Limb (tissue), 2 donors: ENCODE data around the gene MRI1.
"Not testable (repeated sequence)": the region's sequence is repeated elsewhere in the genome, so short reads cannot be mapped to it uniquely, and the experiment has no call there.

Experiments used
- DNase-seq, 2 donors: peaks; one replicate each; pipeline ENCODE4 v3.0.0-alpha.2; 2016; ENCODE audit errors: extremely low spot score in 2 of 2

MRI1 gene

GRCh38 chr19:13758795-13759194, 5.5 kb upstream of the MRI1 start:
- DNase-seq = no peak

DNA sequence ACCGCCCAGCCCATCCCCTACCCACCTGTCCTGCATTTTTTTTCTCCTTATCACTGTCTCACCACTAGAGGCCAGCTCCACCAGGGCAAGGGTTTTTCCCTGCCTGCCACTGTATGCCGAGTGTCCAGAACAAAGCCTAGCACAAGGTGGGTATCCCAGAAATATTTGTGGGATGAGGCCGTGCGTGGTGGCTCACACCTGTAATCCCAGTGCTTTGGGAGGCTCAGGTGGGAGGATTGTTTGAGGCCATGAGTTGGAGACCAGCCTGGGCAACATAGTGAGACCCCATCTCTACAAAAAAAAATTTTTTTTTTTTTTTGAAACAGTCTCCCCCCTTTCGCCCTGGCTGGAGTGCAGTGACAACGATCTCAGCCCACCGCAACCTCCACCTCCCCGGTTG, 2.9 kb upstream of the MRI1 start:
- DNase-seq = no peak

- DNase-seq = no peak
Observed at GRCh38 chr19:13762635-13763235, 1.6 kb upstream of the MRI1 start.

GRCh38 chr19:13763265-13763664, 1.1 kb upstream of the MRI1 start:
- no peak for DNase-seq

- peak in 1 of 2 donors; percentile 55 for DNase-seq
Observed at GRCh38 chr19:13764821-13765394, 586 bp downstream of the MRI1 start.

DNA sequence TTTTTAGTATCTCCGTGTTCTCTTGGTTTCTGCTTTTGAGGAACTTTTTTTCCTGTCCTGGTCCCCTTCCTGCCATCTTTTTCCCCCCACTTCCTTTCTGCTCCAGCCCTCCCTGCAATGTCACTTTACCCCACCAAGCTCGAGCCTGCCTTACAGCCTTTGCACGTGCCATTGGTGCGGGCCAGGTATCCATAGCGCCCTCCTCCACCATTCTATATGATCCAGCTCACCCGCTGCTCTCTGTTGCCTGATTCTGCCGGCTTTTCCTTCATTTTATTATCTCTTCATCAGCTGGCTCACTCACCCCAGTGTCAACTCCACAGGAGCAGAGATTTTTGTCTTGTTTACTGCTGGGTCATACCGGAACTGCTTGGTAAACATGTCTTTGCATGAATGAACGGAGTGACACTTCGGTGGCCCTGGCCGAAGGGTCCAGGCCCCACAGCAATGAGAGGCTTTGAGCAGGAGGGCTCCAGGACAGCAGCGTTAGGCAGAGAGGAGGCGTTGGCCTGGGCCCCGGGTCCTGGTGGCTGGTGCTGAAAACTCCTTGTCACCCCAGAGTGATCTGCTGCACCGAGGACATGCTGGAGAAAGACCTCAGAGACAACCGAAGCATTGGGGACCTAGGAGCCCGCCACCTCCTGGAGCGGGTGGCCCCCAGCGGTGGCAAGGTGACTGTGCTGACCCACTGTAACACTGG, 1.2 kb downstream of the MRI1 start:
- DNase-seq = no peak

DNA sequence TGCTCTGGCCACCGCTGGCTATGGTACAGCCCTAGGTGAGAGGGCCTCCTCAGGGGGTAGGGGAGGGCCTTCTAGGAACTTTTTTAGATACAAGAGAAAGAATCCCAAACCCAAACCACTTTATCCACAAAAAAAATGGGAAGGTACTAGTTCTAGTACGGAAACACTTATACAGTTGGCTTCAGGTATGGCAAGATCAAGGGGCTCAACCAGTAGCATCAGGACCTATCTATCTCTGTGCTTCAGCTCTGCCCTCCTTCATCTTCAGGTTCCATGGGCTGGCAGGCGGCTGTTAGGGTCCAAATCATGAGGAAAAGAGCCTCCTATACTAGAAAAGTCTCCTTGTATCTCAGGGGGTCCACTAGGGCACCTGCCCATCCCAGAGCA, 1.8 kb downstream of the MRI1 start:
- no peak for DNase-seq

- no peak for DNase-seq
Observed at GRCh38 chr19:13768510-13768909, 4.2 kb downstream of the MRI1 start.

DNA sequence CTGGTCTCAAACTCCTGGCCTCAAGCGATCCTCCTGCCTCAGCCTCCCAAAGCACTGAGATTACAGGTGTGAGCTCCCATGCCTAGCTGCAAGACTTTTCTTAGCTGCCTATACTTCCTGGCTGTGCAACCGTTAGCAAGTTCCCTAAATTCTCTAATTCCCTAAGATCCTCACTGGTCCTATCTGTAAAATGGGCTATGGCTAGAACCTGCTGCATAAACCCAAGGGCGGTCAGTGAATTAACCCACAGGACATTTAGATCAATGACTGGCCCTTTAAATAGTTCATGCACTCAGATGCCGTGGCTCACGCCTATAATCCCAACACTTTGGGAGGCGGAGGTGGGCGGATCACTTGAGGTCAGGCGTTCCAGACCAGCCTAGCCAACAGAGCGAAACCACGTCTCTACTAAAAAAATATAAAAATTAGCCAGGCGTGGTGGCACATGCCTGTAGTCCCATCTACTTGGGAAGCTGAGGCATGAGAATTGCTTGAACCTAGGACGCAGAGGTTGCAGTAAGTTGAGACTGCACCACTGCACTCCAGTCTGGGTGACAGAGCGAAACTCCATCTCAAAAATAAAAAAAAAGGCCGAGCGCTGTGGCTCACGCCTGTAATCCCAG, 5.8 kb downstream of the MRI1 start:
- DNase-seq = no peak

- peak; percentile 91 to 95 for DNase-seq
Observed at GRCh38 chr19:13774217-13775191, 10.2 kb downstream of the MRI1 start, which contains the start of gene C19orf53. Gene C19orf53 (plus strand): TSS chr19:13774456. CDS start chr19:13774478, 22 bp downstream.

GRCh38 chr19:13778398-13778797, 14.1 kb downstream of the MRI1 start:
- no peak for DNase-seq

- DNase-seq = no peak
Observed at GRCh38 chr19:13778847-13779246, 14.5 kb downstream of the MRI1 start.

DNA sequence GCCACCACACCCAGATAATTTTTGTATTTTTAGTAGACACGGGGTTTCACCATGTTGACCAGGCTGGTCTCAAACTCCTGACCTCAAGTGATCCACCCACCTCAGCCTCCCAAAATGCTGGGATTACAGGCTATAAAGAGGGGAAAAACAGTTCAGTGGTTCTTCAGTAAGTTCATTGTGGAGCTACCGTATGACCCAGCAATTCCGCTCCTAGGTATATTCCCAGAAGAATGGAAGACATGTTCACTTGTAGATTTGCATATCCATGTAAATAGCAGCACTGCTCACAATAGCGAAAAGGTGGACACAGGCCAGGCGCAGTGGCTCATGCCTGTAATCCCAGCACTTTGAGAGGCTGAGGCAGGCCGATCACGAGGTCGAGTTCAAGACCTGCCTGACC, 15.5 kb downstream of the MRI1 start:
- DNase-seq = not testable (repeated sequence)

- peak; percentile 76 to 85 for DNase-seq
Observed at GRCh38 chr19:13781547-13781946, 17.2 kb downstream of the MRI1 start.

DNA sequence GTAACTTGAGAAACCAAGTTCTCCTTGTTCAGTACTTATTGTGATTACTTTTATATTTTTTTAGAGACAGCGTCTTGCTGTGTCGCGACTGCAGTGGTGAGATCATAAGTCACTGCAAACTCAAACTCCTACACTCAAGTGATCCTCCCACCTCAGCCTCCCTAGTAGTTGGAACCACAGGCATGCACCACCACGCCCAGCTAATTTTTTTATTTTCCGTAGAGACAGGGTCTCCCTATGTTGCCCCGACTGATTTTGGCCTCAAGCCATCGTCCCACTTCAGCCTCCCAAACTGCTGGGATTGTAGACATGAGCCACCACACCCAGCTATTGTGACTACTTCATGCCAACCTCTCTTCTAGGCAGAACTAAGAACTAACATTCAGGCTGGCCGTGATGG, 18.2 kb downstream of the MRI1 start:
- no peak for DNase-seq

DNA sequence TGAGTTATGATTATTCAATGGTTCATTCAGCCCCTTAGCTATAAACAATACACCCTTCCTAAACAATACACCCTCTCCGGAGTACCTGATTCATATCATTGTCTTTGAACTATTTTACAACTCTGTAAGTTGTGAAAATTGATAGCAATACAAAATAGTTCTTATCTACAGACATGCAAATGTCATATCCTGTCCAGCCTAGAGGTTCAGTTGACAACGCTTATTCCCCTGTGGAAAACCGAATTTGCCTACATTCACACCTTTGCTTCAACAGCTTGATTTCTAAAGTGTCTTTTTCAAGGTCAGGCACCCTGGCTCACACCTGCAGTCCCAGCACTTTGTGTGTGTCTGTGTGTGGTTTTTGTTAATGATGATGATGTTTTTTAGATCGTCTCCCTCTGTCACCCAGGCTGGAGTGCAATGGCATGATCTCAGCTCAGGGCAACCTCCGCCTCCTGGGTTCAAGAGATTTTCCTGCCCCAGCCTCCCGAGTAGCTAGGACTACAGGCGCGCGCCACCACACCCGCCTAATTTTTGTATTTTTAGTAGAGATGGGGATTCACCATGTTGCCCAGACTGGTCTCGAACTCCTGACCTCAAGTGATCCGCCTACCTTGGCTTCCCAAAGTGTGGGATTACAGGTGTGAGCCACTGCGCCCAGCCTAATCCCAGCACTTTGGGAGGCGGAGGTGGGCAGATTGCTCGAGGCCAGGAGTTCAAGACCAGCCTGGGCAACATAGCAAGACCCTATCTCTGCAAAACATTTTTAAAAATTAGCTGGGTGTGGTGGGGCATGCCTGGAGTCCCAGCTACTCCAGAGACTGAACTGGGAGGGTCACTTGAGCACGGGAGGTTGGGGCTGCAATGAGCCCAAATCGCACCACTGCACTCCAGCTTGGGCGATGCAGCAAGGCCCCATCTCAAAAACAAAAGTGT, 19.5 kb downstream of the MRI1 start:
- no peak for DNase-seq

DNA sequence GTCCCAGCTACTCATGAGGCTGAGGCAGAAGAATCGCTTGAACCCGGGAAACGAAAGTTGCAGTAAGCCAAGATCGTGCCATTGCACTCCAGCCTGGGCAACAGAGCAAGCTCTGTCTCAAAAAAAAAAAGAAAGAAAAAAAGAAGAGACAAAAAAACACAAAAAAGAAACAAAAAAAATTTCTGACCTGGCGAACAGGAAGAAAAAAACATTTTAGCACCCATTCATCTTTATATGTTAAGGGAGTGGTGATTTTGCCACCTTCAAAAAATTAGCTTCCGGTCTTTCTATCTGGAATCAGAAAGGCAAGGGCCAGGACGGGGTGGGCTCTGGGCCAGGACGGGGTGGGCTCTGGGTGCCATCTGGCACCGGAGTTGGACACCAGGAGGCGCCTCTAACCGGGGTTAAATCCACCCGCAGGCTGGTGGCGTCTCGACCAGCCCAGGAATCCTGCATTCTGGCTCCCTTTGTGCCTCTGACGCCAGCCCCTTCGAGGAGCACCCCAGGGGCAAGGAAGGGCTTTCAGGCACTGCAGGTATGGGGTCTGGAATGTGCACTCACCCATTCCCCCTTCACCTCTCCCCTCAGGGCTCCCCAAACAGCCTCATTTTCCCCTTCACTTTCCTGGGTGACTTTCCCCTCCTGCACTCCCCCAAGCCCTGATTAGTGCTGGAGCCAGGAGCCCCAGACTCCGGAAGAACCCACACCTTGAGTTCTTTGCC, 20.6 kb downstream of the MRI1 start:
- DNase-seq = peak in 1 of 2 donors; percentile 74

- DNase-seq = no peak
Observed at GRCh38 chr19:13788991-13789390, 24.7 kb downstream of the MRI1 start.

DNA sequence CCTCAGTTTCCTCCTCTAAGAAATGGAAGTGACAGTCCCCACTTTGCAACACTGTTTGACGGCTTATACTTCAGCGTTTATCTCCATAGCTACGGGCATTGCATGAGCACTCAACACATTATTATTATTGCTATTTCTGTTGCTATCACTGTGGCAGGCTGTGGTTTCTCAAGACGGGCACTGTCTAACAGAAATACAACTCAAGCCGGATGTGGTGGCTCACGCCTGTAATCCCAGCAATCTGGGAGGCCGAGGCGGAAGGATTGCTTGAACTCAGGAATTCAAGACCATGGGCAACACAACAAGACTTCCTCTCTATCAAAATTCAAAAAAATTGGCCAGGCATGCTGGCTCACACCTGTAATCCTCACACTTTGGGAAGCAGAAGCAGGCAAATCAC, 26.0 kb downstream of the MRI1 start:
- no peak for DNase-seq

DNA sequence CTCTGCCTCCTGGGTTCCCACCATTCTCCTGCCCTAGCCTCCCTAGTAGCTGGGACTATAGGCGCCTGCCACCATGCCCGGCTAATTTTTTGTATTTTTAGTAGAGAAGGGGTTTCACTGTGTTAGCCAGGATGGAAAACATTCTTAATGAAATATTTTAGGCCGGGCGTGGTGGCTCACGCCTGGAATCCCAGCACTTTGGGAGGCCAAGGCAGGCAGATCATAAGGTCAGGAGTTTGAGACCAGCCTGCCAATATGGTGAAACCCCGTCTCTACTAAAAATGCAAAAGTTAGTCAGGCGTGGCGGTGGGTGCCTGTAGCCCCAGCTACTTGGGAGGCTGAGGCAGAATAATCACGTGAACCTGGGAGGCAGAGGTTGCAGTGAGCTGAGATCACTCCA, 29.0 kb downstream of the MRI1 start:
- DNase-seq = not testable (repeated sequence)
